NOMO-1 (cell line): ENCODE results near the gene GRK4.
"Not testable (repeated sequence)": the region's sequence is repeated elsewhere in the genome, so short reads cannot be mapped to it uniquely, and the experiment has no call there.

Experiments
- DNase-seq, 2 experiments: peaks; one replicate each; lab custom pipeline; 2025; ENCODE audit not compliant: unreplicated experiment in 2 of 2; lab: John Stamatoyannopoulos, UW

Gene GRK4

GRCh38 chr4:2963175-2963965 is at the start of gene GRK4, which contains the start of gene NOP14:
Gene GRK4 (plus strand): TSS chr4:2963571. CDS start chr4:2964071, 500 bp downstream.
Gene NOP14 (minus strand): TSS chr4:2963406. CDS start chr4:2963319, 87 bp downstream.
- peak; percentile 97 to 98 for DNase-seq

- no peak for DNase-seq
Observed at GRCh38 chr4:2914256-2915126, 48.9 kb upstream of the GRK4 start.

- DNase-seq: no peak
Observed at GRCh38 chr4:2915789-2916188, 47.6 kb upstream of the GRK4 start.

- DNase-seq: not testable (repeated sequence)
Observed at GRCh38 chr4:2916696-2917095, 46.7 kb upstream of the GRK4 start.

- not testable (repeated sequence) for DNase-seq
Observed at GRCh38 chr4:2918300-2918699, 45.1 kb upstream of the GRK4 start.

- DNase-seq: not testable (repeated sequence)
Observed at GRCh38 chr4:2918714-2919113, 44.7 kb upstream of the GRK4 start.

- DNase-seq: not testable (repeated sequence)
Observed at GRCh38 chr4:2922453-2923101, 40.8 kb upstream of the GRK4 start.

GRCh38 chr4:2923141-2923551 is 40.2 kb upstream of the GRK4 start:
- DNase-seq: no peak

GRCh38 chr4:2923668-2924173 is 39.6 kb upstream of the GRK4 start:
- no peak for DNase-seq

- DNase-seq: no peak
Observed at GRCh38 chr4:2924286-2924685, 39.1 kb upstream of the GRK4 start.

- no peak for DNase-seq
Observed at GRCh38 chr4:2924765-2925301, 38.5 kb upstream of the GRK4 start.

GRCh38 chr4:2925496-2925895 is 37.9 kb upstream of the GRK4 start:
- no peak for DNase-seq

- DNase-seq: no peak
Observed at GRCh38 chr4:2925931-2926860, 37.2 kb upstream of the GRK4 start.

- DNase-seq: no peak
Observed at GRCh38 chr4:2927016-2927695, 36.2 kb upstream of the GRK4 start.

- DNase-seq: no peak
Observed at GRCh38 chr4:2927696-2928075, 35.7 kb upstream of the GRK4 start.

- no peak for DNase-seq
Observed at GRCh38 chr4:2928242-2929176, 34.9 kb upstream of the GRK4 start.

- DNase-seq: no peak
Observed at GRCh38 chr4:2929469-2929868, 33.9 kb upstream of the GRK4 start.
